Upper lobe of left lung (tissue), 6 donors: Measurements from ENCODE around the gene LRRC75B. TPM values are rescaled to one million over a fixed set of nuclear protein-coding genes. Genes with fewer than 3 reads are reported as not detected.

Experiments
- ATAC-seq, 2 donors: fragments of 200-7000 bp; cut with Tn5 transposase; one replicate each; pipeline ENCODE4 v1.9.1; 2022; ENCODE audit warnings: mild to moderate bottlenecking in 2 of 2, moderate library complexity in 2 of 2; ENCODE audit not compliant: low FRiP score in 2 of 2
- DNase-seq, 2 donors: peaks; one replicate each; pipeline ENCODE4 v3.0.0-alpha.2; 2019 to 2020
- H3K27ac ChIP-seq, 4 donors: fragments of 200-600 bp; sonication (generic); one replicate each; pipeline ENCODE4 v1.5.1; 2016 to 2019
- H3K27me3 ChIP-seq, 4 donors: fragments of 200-600 bp; sonication (generic); one replicate each; pipeline ENCODE4 v1.5.1; 2017 to 2019
- H3K36me3 ChIP-seq, 4 donors: fragments of 200-600 bp; sonication (generic); one replicate each; pipeline ENCODE4 v1.5.1; 2016 to 2019
- H3K4me1 ChIP-seq, 4 donors: fragments of 200-600 bp; sonication (generic); one replicate each; pipeline ENCODE4 v1.5.1; 2018 to 2019
- H3K4me3 ChIP-seq, 4 donors: fragments of 200-600 bp; sonication (generic); one replicate each; pipeline ENCODE4 v1.5.1; 2017 to 2019; ENCODE audit warnings: mild to moderate bottlenecking in 2 of 4, moderate library complexity in 1 of 4
- H3K9me3 ChIP-seq, 4 donors: fragments of 200-600 bp; sonication (generic); one replicate each; pipeline ENCODE4 v1.5.1; 2018 to 2019
- CTCF ChIP-seq, 6 experiments: fragments of 450-650 bp in 4 of 6; fragments of 200-600 bp in 2 of 6; sonication (generic) in 2 of 6; IDR thresholded peaks; one replicate each; pipeline ENCODE4 v1.5.1; 2016 to 2019; ENCODE audit warnings: antibody characterized with exemption in 6 of 6
- EP300 ChIP-seq, 4 donors: sonication (generic); formaldehyde crosslinking; IDR thresholded peaks; one replicate each; pipeline ENCODE4 v1.5.1; 2017; ENCODE audit warnings: antibody characterized with exemption in 4 of 4, control low read depth in 2 of 4
- POLR2A ChIP-seq, 4 donors: fragments of 450-650 bp; IDR thresholded peaks; one replicate each; pipeline ENCODE4 v1.5.1; 2016 to 2017; ENCODE audit warnings: antibody characterized with exemption in 4 of 4, mild to moderate bottlenecking in 2 of 4
- POLR2AphosphoS5 ChIP-seq, 2 donors: sonication (generic); formaldehyde crosslinking; IDR thresholded peaks; one replicate each; pipeline ENCODE4 v1.5.1; 2017; ENCODE audit warnings: antibody characterized with exemption in 2 of 2
- WGBS, 2 donors: methylation state at CpG; one replicate each; pipeline ENCODE4 v1.1.5; 2017 to 2018; 5-methylcytosine and 5-hydroxymethylcytosine counted together
- total RNA-seq, 6 donors: library from RNA; depleted of rRNA in 4 of 6; stranded (reverse); fragments of >200 nt in 4 of 6; gene quantifications; one replicate each; pipeline versions ENCODE4 v1.1.0 to v1.2.1, GENCODE V29; 2016 to 2021
- donor health status: DM: no; HTN: no; CAD: no; lungs with moderate emphysema.
- donor health status: DM: no; HTN: yes; CAD: no; lungs with severe emphysema.

LRRC75B gene
- total RNA-seq, 6 donors from 2014 or later = 9.7 to 50.3 (median 13.2) TPM

- Histone ChIP-seq H3K9me3 (no peaks in the 10 kb centered on the region), H3K36me3 (peaks cover 2 to 58% (median 38%) of the 10 kb centered on the region in 4 donors), H3K4me3 (no peak overlapping the region), H3K4me1 (peaks cover 21 to 54% (median 32%) of the 10 kb centered on the region in 4 donors), H3K27me3 (no peaks in the 10 kb centered on the region), H3K27ac (no peak overlapping the region)
- ATAC-seq (no peak), DNase-seq (no peak)
- TF ChIP-seq POLR2A (IDR thresholded peaks at IDR 0.05) (no peak), POLR2AphosphoS5 (IDR thresholded peaks at IDR 0.05) (no peak), EP300 (IDR thresholded peaks at IDR 0.05) (no peak), CTCF (IDR thresholded peaks at IDR 0.05) (no peak)
- WGBS, 2 donors = 77 to 85% methylated on average over 2 of the region's 2 CpGs
Measured at GRCh38 chr22:24563246-24563645, 29.6 kb downstream of the LRRC75B start.

GRCh38 chr22:24559471-24559870, 33.4 kb downstream of the LRRC75B start:
- WGBS, 2 donors = 84 to 94% methylated on average over 2 to 4 of the region's 4 CpGs
- Histone ChIP-seq H3K27ac (no peak overlapping the region), H3K27me3 (no peaks in the 10 kb centered on the region), H3K4me3 (no peak overlapping the region), H3K9me3 (no peaks in the 10 kb centered on the region), H3K36me3 (peaks cover 6 to 57% (median 39%) of the 10 kb centered on the region in 4 donors), H3K4me1 (peaks cover 19 to 53% (median 31%) of the 10 kb centered on the region in 4 donors)
- TF ChIP-seq POLR2A (IDR thresholded peaks at IDR 0.05) (no peak), CTCF (IDR thresholded peaks at IDR 0.05) (no peak)
- ATAC-seq = no peak
- DNase-seq = no peak

- no peaks in the 10 kb centered on the region for H3K9me3 ChIP-seq
- peaks cover 6 to 33% (median 22%) of the 10 kb centered on the region in 4 donors for H3K36me3 ChIP-seq
- ATAC-seq (peak; percentile 96 to 98), DNase-seq (peak; percentile 99 to 100)
- 0% methylated on average over 28 to 57 of the region's 59 CpGs for WGBS, 2 donors
- peak within 1 kb of the TSS; percentile 98 to 99 (median 98) for H3K27ac ChIP-seq
- TF ChIP-seq CTCF (IDR thresholded peaks at IDR 0.05) = peak in 5 of 6 experiments; percentile 23 to 76 (median 47)
- peak in 1 of 4 donors; percentile 64 for TF ChIP-seq EP300 (IDR thresholded peaks at IDR 0.05)
- peak; percentile 85 to 95 for TF ChIP-seq POLR2AphosphoS5 (IDR thresholded peaks at IDR 0.05)
- peak in 3 of 4 donors; percentile 46 to 68 (median 54) for TF ChIP-seq POLR2A (IDR thresholded peaks at IDR 0.05)
- peak within 1 kb of the TSS; percentile 78 to 98 (median 92) for H3K4me3 ChIP-seq
- H3K4me1 ChIP-seq = peaks cover 38 to 75% (median 49%) of the 10 kb centered on the region in 4 donors
- no peaks in the 10 kb centered on the region for H3K27me3 ChIP-seq
Measured at GRCh38 chr22:24555165-24556039, 37.5 kb downstream of the LRRC75B start, which contains the start of gene SNRPD3. Gene SNRPD3, plus strand, starts transcription at chr22:24555999. Its CDS starts 1,676 bp downstream, at chr22:24557675.

- H3K27ac ChIP-seq = peak within 1 kb of the TSS; percentile 98 to 99 (median 98)
- H3K27me3 ChIP-seq = no peaks in the 10 kb centered on the region
- peaks cover 45 to 76% (median 50%) of the 10 kb centered on the region in 4 donors for H3K4me1 ChIP-seq
- 0% methylated on average over 17 to 43 of the region's 64 CpGs for WGBS, 2 donors
- peak within 1 kb of the TSS; percentile 78 to 98 (median 92) for H3K4me3 ChIP-seq
- H3K36me3 ChIP-seq = peaks cover 6 to 34% (median 20%) of the 10 kb centered on the region in 4 donors
- TF ChIP-seq POLR2A (IDR thresholded peaks at IDR 0.05) = peak in 3 of 4 donors; percentile 74 to 93 (median 77)
- TF ChIP-seq POLR2AphosphoS5 (IDR thresholded peaks at IDR 0.05) = peak; percentile 56 to 80
- TF ChIP-seq EP300 (IDR thresholded peaks at IDR 0.05) = no peak
- H3K9me3 ChIP-seq = no peaks in the 10 kb centered on the region
- DNase-seq (no peak), ATAC-seq (peak in 1 of 2 donors; percentile 0)
Measured at GRCh38 chr22:24554313-24555164, 38.3 kb downstream of the LRRC75B start, which contains the start of gene GUCD1. Gene GUCD1, minus strand, starts transcription at chr22:24555138. Its CDS starts 147 bp downstream, at chr22:24554991.
